Aorta (tissue), 5 donors: ENCODE measurements around the gene CDCA5. TPM values are rescaled to one million over a fixed set of nuclear protein-coding genes. Genes with fewer than 3 reads are reported as not detected.
A peak's percentile ranks its signal among the peaks of the same experiment; 100 is the strongest.

Experiments
- ATAC-seq: fragments of 200-7000 bp; cut with Tn5 transposase; one replicate; pipeline ENCODE4 v1.9.1; 2022; ENCODE audit warnings: moderate library complexity; ENCODE audit not compliant: low FRiP score
- DNase-seq, 2 donors: peaks; one replicate each; pipeline ENCODE4 v3.0.0-alpha.2; 2020
- H3K27ac ChIP-seq, 2 donors: one replicate each; pipeline ENCODE4 v1.5.1; 2013; ENCODE audit warnings: low read length in 2 of 2, mild to moderate bottlenecking in 2 of 2, moderate library complexity in 2 of 2, control low read depth in 1 of 2, inconsistent platforms in 1 of 2, low read depth in 1 of 2
- H3K27me3 ChIP-seq, 2 donors: one replicate each; pipeline ENCODE4 v1.6.1; 2013; ENCODE audit warnings: control low read depth in 1 of 2, low read length in 1 of 2, mild to moderate bottlenecking in 1 of 2, moderate library complexity in 1 of 2; ENCODE audit not compliant: insufficient read depth in 2 of 2, control insufficient read depth in 1 of 2
- H3K36me3 ChIP-seq, 2 donors: one replicate each; pipeline ENCODE4 v1.6.1; 2013; ENCODE audit warnings: control low read depth in 1 of 2, low read length in 1 of 2, mild to moderate bottlenecking in 1 of 2; ENCODE audit not compliant: insufficient read depth in 2 of 2, control insufficient read depth in 1 of 2
- H3K4me1 ChIP-seq, 2 donors: one replicate each; pipeline ENCODE4 v1.6.1; 2013; ENCODE audit warnings: low read length in 2 of 2, control low read depth in 1 of 2, mild to moderate bottlenecking in 1 of 2, moderate library complexity in 1 of 2; ENCODE audit not compliant: insufficient read depth in 2 of 2, control insufficient read depth in 1 of 2
- H3K4me3 ChIP-seq, 2 donors: one replicate each; pipeline ENCODE4 v1.5.1; 2013; ENCODE audit warnings: low read length in 2 of 2, control low read depth in 1 of 2, mild to moderate bottlenecking in 1 of 2
- H3K9me3 ChIP-seq: one replicate; pipeline ENCODE4 v1.6.1; 2013; ENCODE audit warnings: mild to moderate bottlenecking, low read length; ENCODE audit not compliant: control insufficient read depth
- WGBS, 2 donors: extraction: QIAGEN DNeasy Blood & Tissue Kit; methylation state at CpG; one replicate each; pipeline ENCODE4 v1.1.7; 2013; 5-methylcytosine and 5-hydroxymethylcytosine counted together
- intact Hi-C, 2 donors: fragments of 100-400 bp; cut with DNase I; formaldehyde crosslinking; loops; one replicate each; pipeline versions ENCODE4 v1.14.2 to v1.15.0; 2022
- polyA plus RNA-seq, 2 donors: library from polyadenylated mRNA; stranded (reverse); fragments of 200-250 nt; gene quantifications; one replicate each; pipeline ENCODE4 v1.2.3, GENCODE V29; 2013
- total RNA-seq, 2 donors: library from RNA; stranded (reverse); fragmentation: NEBNext Ultra II Directional; extraction: Animal tissue kit (Norgen Biotek cat#: 25700); gene quantifications; one replicate each; pipeline ENCODE4 v1.2.1, GENCODE V29; 2021
- donor health status: healthy with polysubstance abuse.
- donor health status: Bipolar disorder and iron deficiency.
- donor health status: DM: no; HTN: no; CAD: no.
- donor health status: DM: no; HTN: no; CAD: no.
- donor health status: DM: yes; HTN: yes; CAD: no.

The CDCA5 gene
- total and polyA plus RNA-seq, 4 donors: 0.81 to 2.5 (median 1.0) TPM

DNA sequence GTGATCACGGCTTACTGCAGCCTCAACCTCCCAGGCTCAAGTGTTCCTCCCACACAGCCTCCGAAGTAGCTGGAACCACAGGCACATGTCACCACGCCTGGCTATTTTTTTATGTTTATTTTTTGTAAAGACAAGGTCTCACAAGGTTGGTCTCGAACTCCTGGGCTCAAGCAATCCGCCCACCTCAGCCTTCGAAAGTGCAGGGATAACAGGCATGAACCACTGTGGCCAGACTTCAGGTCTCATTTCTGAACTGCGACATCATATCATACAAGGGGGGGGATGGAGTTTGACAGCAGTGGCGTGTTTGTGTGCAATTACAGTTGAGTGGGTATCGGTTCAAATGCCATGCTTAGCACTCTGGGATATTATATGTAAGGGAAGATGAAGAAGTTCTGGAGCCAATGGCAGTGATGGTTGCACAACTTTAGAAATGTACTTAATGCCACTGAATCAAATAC is 32.4 kb downstream of the CDCA5 start:
- Histone ChIP-seq H3K27me3 (no peaks in the 10 kb centered on the region), H3K9me3 (no peaks in the 10 kb centered on the region), H3K36me3 (no peaks in the 10 kb centered on the region), H3K4me3 (no peak overlapping the region), H3K27ac (no peak overlapping the region), H3K4me1 (no peaks in the 10 kb centered on the region)
- ATAC-seq (no peak), DNase-seq (no peak)
- intact Hi-C loops: no loop called here
- 56% methylated on average over 9 of the region's 9 CpGs for WGBS, 2 donors

GRCh38 chr11:65047581-65048422 is 36.0 kb downstream of the CDCA5 start:
- intact Hi-C loops: no loop called here

DNA sequence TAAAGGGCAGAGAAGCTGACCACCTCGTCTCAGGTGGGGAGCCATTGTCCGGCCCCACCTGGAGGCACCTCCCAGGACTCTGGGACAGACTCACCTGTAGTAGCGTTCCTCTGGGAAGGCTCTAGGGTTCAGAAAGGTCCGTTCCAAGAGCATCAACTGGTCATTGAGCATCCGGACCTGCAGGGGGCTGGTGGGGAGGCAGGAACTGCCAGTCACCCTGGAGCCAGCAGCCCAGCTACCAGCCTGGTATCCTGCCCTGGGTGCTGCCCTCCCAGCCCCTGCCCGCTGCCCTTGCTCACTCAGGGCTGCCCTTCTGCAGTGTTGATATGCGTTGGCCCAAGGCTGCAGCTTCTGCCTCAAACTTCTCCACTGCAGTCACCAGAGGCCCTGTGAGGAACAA is 38.1 kb downstream of the CDCA5 start:
- 77 to 84% methylated on average over 7 of the region's 7 CpGs for WGBS, 2 donors
- ATAC-seq: no peak

More at GRCh38 chr11:65047581-65048422, 36.0 kb downstream of the CDCA5 start:
- Histone ChIP-seq H3K27me3 (no peaks in the 10 kb centered on the region), H3K27ac (no peak overlapping the region), H3K9me3 (no peaks in the 10 kb centered on the region), H3K36me3 (no peaks in the 10 kb centered on the region), H3K4me1 (no peaks in the 10 kb centered on the region), H3K4me3 (peak overlapping the region; percentile 2 to 15)
- WGBS, 2 donors: 8 to 9% methylated on average over 54 to 56 of the region's 56 CpGs
- ATAC-seq (peak; percentile 64), DNase-seq (peak; percentile 61 to 87)

DNA sequence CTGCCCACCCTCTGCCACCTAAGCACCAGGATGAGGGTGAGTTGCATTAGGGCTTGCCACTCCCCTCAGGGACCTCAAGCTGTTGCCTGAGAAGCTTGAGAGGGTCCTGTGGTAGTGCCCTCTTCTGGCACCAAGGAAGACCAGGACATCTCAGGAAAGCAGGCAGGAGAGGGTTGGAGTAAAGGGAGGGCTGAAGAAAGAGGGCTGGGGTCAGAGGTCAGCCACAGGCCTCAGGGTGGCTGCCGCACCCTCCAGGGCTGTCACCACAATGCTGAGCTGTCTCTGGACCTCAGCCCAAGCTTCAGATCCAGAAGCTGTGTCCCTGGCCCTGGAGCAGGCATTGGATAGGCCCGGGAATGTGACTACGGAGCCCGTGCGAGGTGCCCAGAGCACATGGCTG is 38.8 kb downstream of the CDCA5 start:
- intact Hi-C loops: no loop called here
- Histone ChIP-seq H3K9me3 (no peaks in the 10 kb centered on the region), H3K4me1 (no peaks in the 10 kb centered on the region), H3K4me3 (no peak overlapping the region), H3K27ac (no peak overlapping the region), H3K36me3 (no peaks in the 10 kb centered on the region), H3K27me3 (no peaks in the 10 kb centered on the region)
- 81 to 82% methylated on average over 5 of the region's 5 CpGs for WGBS, 2 donors
- ATAC-seq (no peak), DNase-seq (no peak)

More for the DNA sequence above, 38.1 kb downstream of the CDCA5 start:
- intact Hi-C loops: no loop called here
- Histone ChIP-seq H3K4me1 (no peaks in the 10 kb centered on the region), H3K9me3 (no peaks in the 10 kb centered on the region), H3K36me3 (no peaks in the 10 kb centered on the region), H3K27ac (no peak overlapping the region), H3K4me3 (no peak overlapping the region), H3K27me3 (no peaks in the 10 kb centered on the region)
- no peak for DNase-seq

DNA sequence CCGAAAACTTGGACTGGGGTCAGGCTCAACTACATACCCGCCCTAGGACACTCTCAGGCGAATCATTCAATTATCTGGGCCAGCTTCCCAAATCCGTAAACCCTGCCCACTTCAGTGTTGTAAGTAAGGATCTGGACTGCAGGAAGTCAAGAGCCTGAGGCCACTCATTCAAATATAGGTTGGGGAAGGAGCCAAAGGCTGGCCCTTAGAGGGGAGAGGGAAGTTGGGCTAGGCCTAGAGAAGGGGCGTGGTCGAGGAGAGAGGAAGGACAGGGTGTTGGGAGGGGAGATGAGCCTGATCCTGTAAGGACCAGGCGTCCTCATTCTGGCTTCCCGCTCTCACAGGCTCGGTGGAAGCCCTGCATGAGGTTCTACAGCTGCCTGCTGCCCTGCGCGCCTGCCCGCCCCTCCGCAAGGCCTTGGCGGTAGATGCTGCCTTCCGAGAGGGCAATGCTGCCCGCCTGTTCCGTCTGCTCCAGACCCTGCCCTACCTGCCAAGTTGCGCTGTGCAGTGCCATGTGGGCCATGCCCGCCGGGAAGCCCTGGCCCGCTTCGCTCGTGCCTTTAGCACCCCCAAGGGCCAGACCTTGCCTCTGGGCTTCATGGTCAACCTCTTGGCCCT is 39.8 kb downstream of the CDCA5 start:
- Histone ChIP-seq H3K27ac (no peak overlapping the region), H3K9me3 (no peaks in the 10 kb centered on the region), H3K36me3 (no peaks in the 10 kb centered on the region), H3K27me3 (no peaks in the 10 kb centered on the region), H3K4me1 (no peaks in the 10 kb centered on the region), H3K4me3 (no peak overlapping the region)
- peak in 1 of 2 donors; percentile 78 for DNase-seq
- intact Hi-C loops: loop anchor here in 1 of 2 donors (5.0 kb wide), 1 partner anchor 53 kb away; the partner anchor contains the start of gene VPS51
- 91 to 92% methylated on average over 20 to 23 of the region's 23 CpGs for WGBS, 2 donors
- ATAC-seq: no peak

DNA sequence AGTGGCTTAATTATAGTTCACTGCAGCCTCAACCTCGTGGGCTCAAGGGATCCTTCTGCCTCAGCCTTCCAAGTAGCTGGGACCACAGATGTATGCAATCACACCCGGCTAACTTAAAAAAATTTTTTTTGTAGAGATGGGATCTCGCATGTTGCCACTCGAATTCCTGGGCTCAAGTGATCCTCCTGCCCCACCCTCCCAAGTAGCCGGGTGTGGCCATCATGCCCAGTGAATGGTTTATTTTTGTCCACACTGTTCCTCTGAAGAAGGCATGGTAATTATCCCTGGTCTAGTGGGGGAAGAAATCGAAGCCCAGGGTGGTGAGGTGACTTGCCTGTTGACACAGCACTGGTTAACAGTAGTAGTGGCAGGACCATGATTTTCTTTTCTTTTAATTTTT is 40.9 kb downstream of the CDCA5 start:
- H3K4me1 ChIP-seq: no peaks in the 10 kb centered on the region
- intact Hi-C loops: loop anchor here in 1 of 2 donors (5.0 kb wide), 1 partner anchor 54 kb away; the partner anchor contains the start of gene VPS51

DNA sequence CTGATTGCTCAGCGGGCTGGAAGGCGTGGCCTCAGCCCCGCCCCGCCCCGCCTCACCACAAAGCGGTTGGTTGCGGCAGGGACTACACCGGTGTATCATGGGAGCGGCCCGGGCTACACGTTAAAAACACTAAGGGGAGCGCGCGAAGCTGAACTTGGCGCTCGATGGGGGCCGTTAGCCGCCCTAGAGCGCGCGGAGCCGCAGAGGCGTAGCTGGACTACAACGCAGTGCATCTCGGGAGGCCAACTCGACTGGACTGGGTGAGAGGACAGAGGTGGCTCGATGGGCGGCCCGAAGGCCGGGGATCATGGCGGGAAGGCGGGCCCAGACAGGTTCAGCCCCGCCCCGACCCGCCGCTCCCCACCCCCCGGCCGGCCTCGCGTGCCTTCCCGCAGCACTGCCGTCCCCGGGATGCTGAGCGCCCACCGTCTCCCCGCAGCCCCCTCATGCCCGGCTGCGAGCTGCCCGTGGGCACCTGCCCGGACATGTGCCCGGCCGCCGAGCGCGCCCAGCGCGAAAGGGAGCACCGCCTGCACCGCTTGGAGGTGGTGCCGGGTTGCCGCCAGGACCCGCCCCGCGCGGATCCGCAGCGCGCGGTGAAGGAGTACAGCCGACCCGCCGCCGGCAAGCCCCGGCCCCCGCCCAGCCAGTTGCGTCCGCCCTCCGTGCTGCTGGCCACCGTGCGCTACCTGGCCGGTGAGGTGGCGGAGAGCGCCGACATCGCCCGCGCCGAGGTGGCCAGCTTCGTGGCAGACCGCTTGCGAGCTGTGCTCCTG is 42.8 kb downstream of the CDCA5 start, which contains the start of gene SAC3D1:
SAC3D1 (plus strand) TSS at position 364 of the 776 bp plus-strand sequence; CDS start at position 447, 83 bp downstream.
- intact Hi-C loops: loop anchor here in 1 of 2 donors (5.0 kb wide), 1 partner anchor 56 kb away; the partner anchor contains the start of gene VPS51
- ATAC-seq (peak; percentile 96), DNase-seq (peak; percentile 94 to 95)
- H3K4me1 ChIP-seq: no peaks in the 10 kb centered on the region
- peak within 1 kb of the TSS in 1 of 2 donors; percentile 90 for H3K27ac ChIP-seq
- H3K9me3 ChIP-seq: no peaks in the 10 kb centered on the region
- no peaks in the 10 kb centered on the region for H3K27me3 ChIP-seq
- WGBS, 2 donors: 0% methylated on average over 71 to 91 of the region's 91 CpGs
- peak within 1 kb of the TSS; percentile 53 to 62 for H3K4me3 ChIP-seq
- no peaks in the 10 kb centered on the region for H3K36me3 ChIP-seq

More for the DNA sequence above, 40.9 kb downstream of the CDCA5 start:
- Histone ChIP-seq H3K9me3 (no peaks in the 10 kb centered on the region), H3K27me3 (no peaks in the 10 kb centered on the region), H3K27ac (no peak overlapping the region), H3K4me3 (no peak overlapping the region), H3K36me3 (no peaks in the 10 kb centered on the region)
- WGBS, 2 donors: 88 to 92% methylated on average over 6 of the region's 6 CpGs
- DNase-seq (no peak), ATAC-seq (no peak)

GRCh38 chr11:65040520-65040846 is 43.4 kb downstream of the CDCA5 start:
- no peaks in the 10 kb centered on the region for H3K36me3 ChIP-seq
- ATAC-seq (no peak), DNase-seq (no peak)
- no peaks in the 10 kb centered on the region for H3K27me3 ChIP-seq
- no peaks in the 10 kb centered on the region for H3K9me3 ChIP-seq
- H3K4me1 ChIP-seq: no peaks in the 10 kb centered on the region
- peak overlapping the region; percentile 53 to 62 for H3K4me3 ChIP-seq
- 3 to 5% methylated on average over 7 of the region's 7 CpGs for WGBS, 2 donors
- peak overlapping the region in 1 of 2 donors; percentile 90 for H3K27ac ChIP-seq
- intact Hi-C loops: loop anchor here in 1 of 2 donors (5.0 kb wide), 1 partner anchor 57 kb away; the partner anchor contains the start of gene VPS51
